AG08395 (cell line): ENCODE data around the gene GRM4.
A peak's percentile ranks its signal among the peaks of the same experiment; 100 is the strongest.

Experiments
- DNase-seq: peaks from one replicate; pipeline ENCODE4 v3.0.0; 2012; ENCODE audit warnings: mixed read lengths, low spot score

GRM4 gene

DNA sequence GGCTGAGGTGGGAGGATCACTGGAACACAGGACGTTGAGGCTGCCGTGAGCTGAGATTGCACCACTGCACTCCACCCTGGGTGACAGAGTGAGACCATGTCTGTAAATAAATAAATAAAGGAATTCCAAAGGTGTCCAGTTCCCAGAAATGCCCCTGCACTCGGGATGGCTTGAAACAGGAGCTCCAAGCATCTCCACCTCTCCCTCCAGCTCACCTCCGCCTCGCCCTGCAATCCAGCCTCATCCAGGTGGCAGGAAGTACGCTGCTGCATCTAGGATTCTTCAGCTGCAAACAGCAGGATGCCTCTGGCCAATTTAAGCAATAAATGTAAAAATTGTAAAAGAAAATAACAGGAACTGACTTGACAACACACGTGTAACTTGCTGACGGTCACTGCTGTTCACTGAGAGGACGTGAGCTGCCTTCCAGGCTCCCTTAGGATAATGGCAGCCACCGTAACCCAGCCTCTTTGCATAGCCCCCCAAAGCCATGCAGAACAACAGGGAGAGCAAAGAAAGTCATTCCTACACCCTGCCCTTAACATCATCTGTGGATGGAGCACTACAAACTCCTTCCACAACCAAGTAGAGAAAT is 11.4 kb upstream of the GRM4 start:
- no peak for DNase-seq

DNA sequence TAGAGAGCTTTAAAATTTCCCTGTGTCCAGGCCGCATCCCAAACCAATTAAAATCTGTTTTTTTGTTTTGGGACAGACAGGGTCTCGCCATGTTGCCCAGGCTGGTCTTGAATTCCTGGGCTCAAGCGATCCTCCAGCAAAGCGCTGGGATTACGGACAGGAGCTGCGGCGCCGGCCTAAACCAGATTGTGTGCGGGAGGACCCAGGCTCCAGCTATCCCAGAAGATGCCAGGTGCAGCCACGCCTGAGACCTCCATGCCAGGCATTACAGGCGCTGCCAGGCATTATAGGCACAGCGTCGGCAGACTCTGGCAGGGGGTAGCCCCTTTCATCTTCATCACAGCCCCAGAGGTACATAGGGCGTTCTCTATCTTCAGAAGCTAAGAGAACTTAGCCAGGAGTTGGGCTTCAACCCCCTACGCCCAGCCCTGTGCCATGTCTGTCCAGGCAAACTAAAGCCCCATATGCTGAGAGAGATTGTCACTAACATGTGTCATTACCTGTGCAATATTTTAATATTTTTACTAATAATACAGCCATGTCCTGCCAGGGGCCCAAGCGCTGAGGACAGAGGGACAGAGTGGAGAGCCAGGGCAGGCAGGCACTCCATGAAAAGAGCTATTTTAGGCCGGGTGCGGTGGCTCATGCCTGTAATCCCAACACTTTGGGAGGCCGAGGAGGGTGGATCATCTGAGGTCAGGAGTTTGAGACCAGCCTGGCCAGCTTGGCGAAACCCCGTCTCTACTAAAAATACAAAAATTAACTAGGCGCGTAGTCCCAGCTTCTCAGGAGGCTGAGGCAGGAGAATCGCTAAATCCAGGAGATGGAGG is 9.8 kb upstream of the GRM4 start:
- no peak for DNase-seq

- DNase-seq = peak; percentile 89
These were observed 9.0 kb upstream of the GRM4 start for GRCh38 chr6:34154668-34155447.

- DNase-seq = no peak
These were observed 7.1 kb upstream of the GRM4 start for GRCh38 chr6:34152806-34153520.

DNA sequence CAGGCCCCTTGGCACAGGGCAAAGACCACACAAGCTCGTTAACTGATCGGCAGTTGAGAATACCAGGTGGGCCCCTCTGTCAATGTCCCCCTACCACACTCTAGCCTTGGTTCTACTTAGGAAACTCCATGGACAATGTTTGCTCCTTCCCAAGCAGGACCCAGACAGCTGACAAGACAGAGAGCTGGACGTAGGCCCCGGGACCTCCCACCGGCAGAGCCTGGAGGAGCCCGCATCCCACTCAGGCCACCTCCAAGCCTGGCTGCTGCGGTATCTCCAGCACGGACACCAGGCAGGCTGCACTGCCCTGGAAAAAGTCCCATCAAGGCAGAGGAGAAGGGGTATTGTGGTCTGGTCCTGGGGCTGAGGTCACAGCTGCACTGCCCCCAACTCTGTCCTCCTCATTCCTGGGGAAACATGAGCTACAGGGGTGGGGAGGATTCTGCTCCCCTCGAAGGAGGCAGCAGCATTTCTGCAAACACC is 6.2 kb upstream of the GRM4 start:
- no peak for DNase-seq

GRCh38 chr6:34151321-34152041 is 5.6 kb upstream of the GRM4 start:
- no peak for DNase-seq

DNA sequence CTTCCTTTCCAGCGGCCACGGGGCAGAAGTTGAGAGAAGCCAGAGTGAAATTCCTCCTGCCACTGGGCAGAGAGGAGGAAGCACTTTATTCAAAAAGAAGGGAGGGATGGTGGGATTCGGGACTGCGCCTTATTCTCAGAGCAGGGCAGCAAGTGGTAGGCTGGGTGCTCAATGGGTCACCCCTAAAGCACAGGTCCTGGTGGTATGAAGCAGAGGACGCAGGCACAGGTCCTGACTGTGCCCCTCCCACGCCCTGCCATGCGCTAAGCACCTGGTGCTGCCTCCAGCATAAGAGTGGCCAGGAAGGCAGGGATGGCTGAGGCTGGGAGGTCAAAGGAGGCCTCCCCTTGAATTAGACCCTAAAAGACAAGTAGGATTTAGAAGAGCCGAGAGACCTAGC is 4.9 kb upstream of the GRM4 start:
- DNase-seq = no peak

DNA sequence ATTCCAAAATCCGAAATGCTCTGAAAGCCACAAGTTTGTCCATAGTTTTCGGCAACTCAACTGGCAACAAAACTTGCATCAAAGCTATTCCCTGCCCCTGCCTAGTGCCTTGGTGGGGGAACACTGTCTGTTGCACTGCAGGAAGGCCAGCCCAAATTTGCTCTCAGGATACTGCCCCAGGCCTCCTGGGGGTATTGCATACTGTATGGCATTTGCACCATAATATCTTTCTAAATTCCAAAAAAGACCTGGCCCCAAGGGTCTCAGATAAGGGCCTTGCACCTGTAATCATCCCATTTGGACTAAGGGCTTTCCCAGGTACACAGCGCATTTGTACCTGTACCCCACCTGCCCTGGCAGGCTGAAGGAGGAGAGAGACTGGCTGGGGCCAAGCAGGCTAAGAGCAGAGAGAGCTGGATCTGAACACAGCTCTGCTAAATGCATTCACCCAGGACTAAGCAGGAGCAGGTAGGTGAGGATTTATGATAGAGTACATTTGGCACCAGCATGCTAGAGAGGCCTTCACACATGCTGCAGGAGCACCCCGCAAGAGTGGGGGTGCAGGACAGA is 4.0 kb upstream of the GRM4 start:
- DNase-seq = no peak

- DNase-seq = no peak
These were observed 3.5 kb upstream of the GRM4 start for GRCh38 chr6:34149452-34149810.

- no peak for DNase-seq
These were observed 3.0 kb upstream of the GRM4 start for GRCh38 chr6:34148631-34149451.

GRCh38 chr6:34147906-34148630 is 2.2 kb upstream of the GRM4 start:
- no peak for DNase-seq

GRCh38 chr6:34146801-34147592 is 1.1 kb upstream of the GRM4 start:
- peak; percentile 55 for DNase-seq

DNA sequence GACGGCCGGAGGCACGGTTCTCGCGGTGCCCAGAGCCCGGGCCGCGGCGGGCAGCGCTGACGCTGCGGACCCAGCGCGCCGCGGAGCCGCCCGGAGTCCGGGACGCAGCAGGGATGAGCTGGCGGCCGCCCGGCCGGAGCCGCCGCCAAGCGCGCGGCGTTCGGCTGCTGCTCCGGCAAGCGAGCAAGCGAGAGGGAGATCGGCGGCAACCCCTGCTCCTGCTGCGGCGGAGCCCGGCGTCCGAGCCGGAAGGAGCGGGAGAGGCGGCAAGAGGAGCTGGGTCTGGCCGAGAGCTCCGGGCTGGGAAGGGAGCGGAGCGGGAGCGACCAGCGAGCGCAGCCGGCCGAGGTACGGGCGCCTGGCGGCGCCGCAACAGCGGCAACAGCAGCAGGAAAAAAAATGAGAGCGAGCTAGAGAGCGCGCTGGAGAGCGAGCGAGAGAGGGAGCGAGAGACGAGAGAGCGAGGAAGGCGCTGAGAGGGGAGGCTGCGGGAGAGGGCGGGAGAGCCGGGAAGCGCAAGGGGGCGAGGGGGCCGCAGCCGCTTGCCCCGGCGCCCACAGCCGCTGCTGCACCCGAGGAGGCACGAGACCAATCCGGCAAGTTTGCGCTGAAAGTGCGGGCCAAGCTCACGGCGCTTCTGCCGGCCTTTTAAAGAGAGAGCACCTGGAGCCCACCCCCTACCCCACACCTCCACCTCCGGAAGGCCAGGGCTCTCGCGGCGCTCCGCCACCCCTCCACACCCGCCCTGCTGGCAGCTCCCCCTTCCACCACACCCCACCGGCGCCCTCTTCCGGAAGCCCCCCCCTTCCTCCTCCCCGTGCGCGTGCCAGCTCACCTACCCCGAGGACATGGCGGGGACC is 496 bp downstream of the GRM4 start:
- DNase-seq = peak; percentile 50

- no peak for DNase-seq
These were observed 1.2 kb downstream of the GRM4 start for GRCh38 chr6:34144581-34145160.

GRCh38 chr6:34143884-34144580 is 1.9 kb downstream of the GRM4 start:
- no peak for DNase-seq

DNA sequence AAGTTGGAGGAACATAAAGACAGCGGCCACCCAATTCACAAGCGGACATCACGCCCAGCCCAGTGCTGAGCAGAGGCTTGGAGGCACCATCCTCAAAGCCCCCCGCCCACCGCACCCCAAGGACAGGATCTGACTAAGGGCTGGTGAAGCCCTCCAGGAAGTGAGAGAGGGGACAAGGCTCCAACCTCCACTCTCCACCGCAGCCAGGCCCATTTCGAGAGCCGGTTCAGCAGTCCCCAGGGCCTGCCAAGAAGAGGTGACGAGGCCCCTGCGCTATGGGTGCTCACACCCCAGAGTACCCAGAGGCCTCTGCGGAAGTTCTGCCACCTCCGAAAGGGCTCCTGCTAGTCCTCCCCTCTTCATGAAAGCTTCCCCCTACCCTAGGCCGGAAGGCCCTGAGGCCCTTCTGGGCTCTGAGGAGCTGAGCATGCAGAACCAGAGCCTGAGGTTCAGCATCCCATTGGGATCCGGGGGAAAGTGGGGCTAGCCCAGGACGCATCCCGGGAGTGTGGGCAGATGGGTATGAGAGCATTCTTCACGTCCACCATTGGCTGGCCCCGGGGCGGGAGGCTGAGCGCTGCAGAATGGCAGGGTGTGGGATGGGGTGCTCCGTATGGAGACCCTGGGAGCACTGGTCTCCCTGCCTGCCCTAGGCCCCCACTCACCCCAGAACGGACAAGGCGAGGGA is 2.5 kb downstream of the GRM4 start:
- no peak for DNase-seq
